Neural cell (in vitro differentiated cells): ENCODE results near the gene OR52W1.

Experiments used
- EP300 ChIP-seq: fragments of 450-650 bp; conservative IDR thresholded peaks from 2 replicates; pipeline ENCODE4 v1.6.1; 2014; ENCODE audit warnings: antibody characterized with exemption, mild to moderate bottlenecking, moderate library complexity; ENCODE audit not compliant: poor library complexity, severe bottlenecking
- EZH2 ChIP-seq: fragments of 200-600, 300-800 bp; shearing (Covaris generic), sonication (generic); IDR thresholded peaks from 2 replicates; pipeline ENCODE4 v1.6.1; 2014; ENCODE audit warnings: antibody characterized with exemption, low read length, borderline replicate concordance, mild to moderate bottlenecking; ENCODE audit not compliant: insufficient read depth, poor library complexity, severe bottlenecking
- RAD21 ChIP-seq: fragments of 450-650 bp; conservative IDR thresholded peaks from 2 replicates; pipeline ENCODE4 v1.6.1; 2014; ENCODE audit warnings: antibody characterized with exemption, mild to moderate bottlenecking, moderate library complexity
- SMC3 ChIP-seq: fragments of 450-650 bp; conservative IDR thresholded peaks from 2 replicates; pipeline ENCODE4 v1.6.1; 2014; ENCODE audit warnings: antibody characterized with exemption, mild to moderate bottlenecking, moderate library complexity; ENCODE audit not compliant: poor library complexity
- TF ChIP-seq, protein P1 (sequence below): fragments of 450-650 bp; IDR thresholded peaks from 2 replicates; pipeline ENCODE4 v1.5.1; 2014; ENCODE audit warnings: antibody characterized with exemption, mild to moderate bottlenecking, moderate library complexity; ENCODE audit not compliant: poor library complexity, severe bottlenecking
- TF ChIP-seq, protein P2 (sequence below): IDR thresholded peaks from 2 replicates; pipeline ENCODE4 v1.6.1; 2012; ENCODE audit warnings: borderline replicate concordance

DNA sequence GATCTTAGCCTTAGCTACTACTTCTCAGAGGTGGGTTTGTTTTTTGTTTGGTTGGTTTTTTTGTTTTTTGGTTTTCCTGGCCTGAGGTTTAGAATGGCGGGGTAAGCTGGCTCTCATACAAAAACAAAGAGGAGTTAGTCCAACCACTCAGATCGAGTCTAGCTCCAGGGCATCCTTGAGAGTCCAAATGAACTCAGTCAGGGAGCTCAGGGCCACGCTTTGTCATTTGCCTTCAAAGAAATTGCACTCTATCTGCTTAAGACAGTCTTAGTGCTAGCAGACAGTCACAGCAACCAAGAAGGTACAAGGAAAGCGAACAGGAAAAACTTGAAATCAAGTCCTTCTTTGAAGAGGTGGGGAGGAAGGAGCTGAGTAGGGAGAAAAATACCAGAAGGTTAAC is 17.5 kb downstream of the OR52W1 start:
- TF ChIP-seq, protein P1, sequence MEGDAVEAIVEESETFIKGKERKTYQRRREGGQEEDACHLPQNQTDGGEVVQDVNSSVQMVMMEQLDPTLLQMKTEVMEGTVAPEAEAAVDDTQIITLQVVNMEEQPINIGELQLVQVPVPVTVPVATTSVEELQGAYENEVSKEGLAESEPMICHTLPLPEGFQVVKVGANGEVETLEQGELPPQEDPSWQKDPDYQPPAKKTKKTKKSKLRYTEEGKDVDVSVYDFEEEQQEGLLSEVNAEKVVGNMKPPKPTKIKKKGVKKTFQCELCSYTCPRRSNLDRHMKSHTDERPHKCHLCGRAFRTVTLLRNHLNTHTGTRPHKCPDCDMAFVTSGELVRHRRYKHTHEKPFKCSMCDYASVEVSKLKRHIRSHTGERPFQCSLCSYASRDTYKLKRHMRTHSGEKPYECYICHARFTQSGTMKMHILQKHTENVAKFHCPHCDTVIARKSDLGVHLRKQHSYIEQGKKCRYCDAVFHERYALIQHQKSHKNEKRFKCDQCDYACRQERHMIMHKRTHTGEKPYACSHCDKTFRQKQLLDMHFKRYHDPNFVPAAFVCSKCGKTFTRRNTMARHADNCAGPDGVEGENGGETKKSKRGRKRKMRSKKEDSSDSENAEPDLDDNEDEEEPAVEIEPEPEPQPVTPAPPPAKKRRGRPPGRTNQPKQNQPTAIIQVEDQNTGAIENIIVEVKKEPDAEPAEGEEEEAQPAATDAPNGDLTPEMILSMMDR: no peak
- TF ChIP-seq EZH2 (no peak), EP300 (no peak), RAD21 (no peak), SMC3 (no peak)
- TF ChIP-seq, protein P2, sequence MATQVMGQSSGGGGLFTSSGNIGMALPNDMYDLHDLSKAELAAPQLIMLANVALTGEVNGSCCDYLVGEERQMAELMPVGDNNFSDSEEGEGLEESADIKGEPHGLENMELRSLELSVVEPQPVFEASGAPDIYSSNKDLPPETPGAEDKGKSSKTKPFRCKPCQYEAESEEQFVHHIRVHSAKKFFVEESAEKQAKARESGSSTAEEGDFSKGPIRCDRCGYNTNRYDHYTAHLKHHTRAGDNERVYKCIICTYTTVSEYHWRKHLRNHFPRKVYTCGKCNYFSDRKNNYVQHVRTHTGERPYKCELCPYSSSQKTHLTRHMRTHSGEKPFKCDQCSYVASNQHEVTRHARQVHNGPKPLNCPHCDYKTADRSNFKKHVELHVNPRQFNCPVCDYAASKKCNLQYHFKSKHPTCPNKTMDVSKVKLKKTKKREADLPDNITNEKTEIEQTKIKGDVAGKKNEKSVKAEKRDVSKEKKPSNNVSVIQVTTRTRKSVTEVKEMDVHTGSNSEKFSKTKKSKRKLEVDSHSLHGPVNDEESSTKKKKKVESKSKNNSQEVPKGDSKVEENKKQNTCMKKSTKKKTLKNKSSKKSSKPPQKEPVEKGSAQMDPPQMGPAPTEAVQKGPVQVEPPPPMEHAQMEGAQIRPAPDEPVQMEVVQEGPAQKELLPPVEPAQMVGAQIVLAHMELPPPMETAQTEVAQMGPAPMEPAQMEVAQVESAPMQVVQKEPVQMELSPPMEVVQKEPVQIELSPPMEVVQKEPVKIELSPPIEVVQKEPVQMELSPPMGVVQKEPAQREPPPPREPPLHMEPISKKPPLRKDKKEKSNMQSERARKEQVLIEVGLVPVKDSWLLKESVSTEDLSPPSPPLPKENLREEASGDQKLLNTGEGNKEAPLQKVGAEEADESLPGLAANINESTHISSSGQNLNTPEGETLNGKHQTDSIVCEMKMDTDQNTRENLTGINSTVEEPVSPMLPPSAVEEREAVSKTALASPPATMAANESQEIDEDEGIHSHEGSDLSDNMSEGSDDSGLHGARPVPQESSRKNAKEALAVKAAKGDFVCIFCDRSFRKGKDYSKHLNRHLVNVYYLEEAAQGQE: no peak
